GM21423 (cell line): Measurements from ENCODE around the gene CSF1.

ENCODE experiments used
- ATAC-seq: cut with Tn5 transposase; IDR thresholded peaks from one replicate; pipeline ENCODE4 v1.9.1; 2021; ENCODE audit warnings: mild to moderate bottlenecking, moderate library complexity; ENCODE audit not compliant: unreplicated experiment

CSF1 gene

GRCh38 chr1:109901141-109901523 is 9.5 kb upstream of the CSF1 start:
- no peak for ATAC-seq

- ATAC-seq, result no peak
Observed at GRCh38 chr1:109901524-109902145, 9.0 kb upstream of the CSF1 start.

GRCh38 chr1:109902204-109902985 is 8.3 kb upstream of the CSF1 start:
- no peak for ATAC-seq

GRCh38 chr1:109903376-109903930 is 7.2 kb upstream of the CSF1 start:
- no peak for ATAC-seq

GRCh38 chr1:109904105-109904817 is 6.4 kb upstream of the CSF1 start:
- no peak for ATAC-seq

- no peak for ATAC-seq
Observed at GRCh38 chr1:109905491-109905890, 5.2 kb upstream of the CSF1 start.

- peak; percentile 91 for ATAC-seq
Observed at GRCh38 chr1:109906160-109906838, 4.3 kb upstream of the CSF1 start.

- ATAC-seq, result no peak
Observed at GRCh38 chr1:109906839-109907180, 3.8 kb upstream of the CSF1 start.

GRCh38 chr1:109907190-109907774 is 3.4 kb upstream of the CSF1 start:
- ATAC-seq, result no peak

- ATAC-seq, result no peak
Observed at GRCh38 chr1:109908836-109909235, 1.8 kb upstream of the CSF1 start.

- no peak for ATAC-seq
Observed at GRCh38 chr1:109909561-109909960, 1.1 kb upstream of the CSF1 start.

GRCh38 chr1:109910963-109911798 is 532 bp downstream of the CSF1 start:
- ATAC-seq, result no peak

GRCh38 chr1:109912214-109912861 is 1.7 kb downstream of the CSF1 start:
- ATAC-seq, result no peak

GRCh38 chr1:109912873-109913272 is 2.2 kb downstream of the CSF1 start:
- no peak for ATAC-seq

- ATAC-seq, result no peak
Observed at GRCh38 chr1:109913360-109913879, 2.8 kb downstream of the CSF1 start.

- no peak for ATAC-seq
Observed at GRCh38 chr1:109914587-109915240, 4.1 kb downstream of the CSF1 start.

- no peak for ATAC-seq
Observed at GRCh38 chr1:109917051-109917767, 6.6 kb downstream of the CSF1 start.
